ENCODE results near the gene AMOT.

Gene AMOT

GRCh38 chrX:112731793-112732192 lies 108.8 kb downstream of the AMOT start:
- DNase-seq, result no peak

Data from CD4-positive, alpha-beta T cell treated with Interleukin-12 subunit alpha and Interleukin-12 subunit beta, for 1 hour (primary cell).